GM12878 (cell line): Measurements from ENCODE around the gene UBAC2.

ENCODE experiments used
- BHLHE40 ChIP-seq, 2 experiments: fragments of 450-650 bp in 1 of 2; IDR thresholded peaks; 2 replicates each; pipeline ENCODE4 v1.6.1; 2011 to 2017; ENCODE audit warnings: low read depth in 2 of 2, borderline replicate concordance in 1 of 2, improper control_type of control experiment in 1 of 2, low read length in 1 of 2, mild to moderate bottlenecking in 1 of 2
- MXI1 ChIP-seq: fragments of 150-350 bp; IDR thresholded peaks from 2 replicates; pipeline ENCODE4 v1.6.1; 2011; ENCODE audit warnings: low read depth, mild to moderate bottlenecking, inconsistent platforms, low read length, improper control_type of control experiment
- YY1 ChIP-seq: IDR thresholded peaks from 2 replicates; pipeline ENCODE4 v1.6.1; 2011; ENCODE audit warnings: low read depth, mild to moderate bottlenecking, low read length
- TF ChIP-seq, protein P1 (sequence below), 3 experiments: IDR thresholded peaks in 2 of 3; conservative IDR thresholded peaks in 1 of 3; 2 replicates each; pipeline ENCODE4 v1.5.1; 2011; ENCODE audit warnings: low read depth in 3 of 3, low read length in 3 of 3, mild to moderate bottlenecking in 3 of 3, control low read depth in 2 of 3, moderate library complexity in 2 of 3, inconsistent platforms in 1 of 3, mixed read lengths in 1 of 3; ENCODE audit not compliant: control insufficient read depth in 2 of 3, insufficient read depth in 1 of 3; ENCODE audit errors: extremely low read depth in 1 of 3
- TF ChIP-seq, protein P2 (sequence below): IDR thresholded peaks from 2 replicates; pipeline ENCODE4 v1.6.1; 2012; ENCODE audit warnings: mild to moderate bottlenecking, low read depth, low read length

DNA sequence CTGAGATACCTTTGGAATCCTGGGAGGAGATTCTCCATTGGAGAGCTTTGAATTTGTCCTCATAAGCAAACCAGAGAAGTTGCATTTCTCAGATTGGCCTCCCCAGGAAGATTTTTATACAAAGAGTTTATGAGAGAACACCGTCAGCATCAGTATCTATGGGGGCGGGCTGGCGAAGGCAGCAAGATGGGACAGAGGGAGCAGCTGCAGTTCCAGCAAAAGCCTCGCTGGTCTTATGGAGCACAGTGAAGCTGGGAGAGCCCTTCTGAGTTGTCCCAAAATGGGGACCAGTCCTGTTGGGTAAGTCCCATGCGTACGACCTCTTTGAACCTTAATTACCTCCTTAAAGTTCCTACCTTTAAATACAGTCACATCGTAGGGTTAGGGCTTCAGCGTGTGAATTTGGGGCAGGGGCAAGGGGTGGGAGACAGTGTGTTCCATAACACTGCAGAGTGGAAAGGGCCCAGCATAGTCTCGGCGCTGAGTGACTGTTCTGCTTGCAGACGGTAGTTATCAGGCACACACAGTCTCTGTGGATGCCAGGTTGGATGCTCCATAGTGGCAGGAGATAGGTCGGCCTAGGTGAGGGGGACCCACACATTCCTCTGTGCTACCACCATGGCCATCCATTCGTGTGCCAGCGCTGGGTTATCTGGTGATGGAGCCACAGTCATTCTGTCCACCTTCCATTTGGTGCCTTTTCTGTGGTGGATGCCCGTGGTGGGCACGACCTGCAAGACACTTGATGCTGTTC is 141.5 kb downstream of the UBAC2 start:
- TF ChIP-seq BHLHE40 (IDR thresholded peaks at IDR 0.05; ENCODE audit: borderline replicate concordance in 1 of 2, low read depth in 2 of 2, low read length in 1 of 2): no peak
- TF ChIP-seq YY1: no peak
- TF ChIP-seq MXI1: no peak
- TF ChIP-seq, protein P1, sequence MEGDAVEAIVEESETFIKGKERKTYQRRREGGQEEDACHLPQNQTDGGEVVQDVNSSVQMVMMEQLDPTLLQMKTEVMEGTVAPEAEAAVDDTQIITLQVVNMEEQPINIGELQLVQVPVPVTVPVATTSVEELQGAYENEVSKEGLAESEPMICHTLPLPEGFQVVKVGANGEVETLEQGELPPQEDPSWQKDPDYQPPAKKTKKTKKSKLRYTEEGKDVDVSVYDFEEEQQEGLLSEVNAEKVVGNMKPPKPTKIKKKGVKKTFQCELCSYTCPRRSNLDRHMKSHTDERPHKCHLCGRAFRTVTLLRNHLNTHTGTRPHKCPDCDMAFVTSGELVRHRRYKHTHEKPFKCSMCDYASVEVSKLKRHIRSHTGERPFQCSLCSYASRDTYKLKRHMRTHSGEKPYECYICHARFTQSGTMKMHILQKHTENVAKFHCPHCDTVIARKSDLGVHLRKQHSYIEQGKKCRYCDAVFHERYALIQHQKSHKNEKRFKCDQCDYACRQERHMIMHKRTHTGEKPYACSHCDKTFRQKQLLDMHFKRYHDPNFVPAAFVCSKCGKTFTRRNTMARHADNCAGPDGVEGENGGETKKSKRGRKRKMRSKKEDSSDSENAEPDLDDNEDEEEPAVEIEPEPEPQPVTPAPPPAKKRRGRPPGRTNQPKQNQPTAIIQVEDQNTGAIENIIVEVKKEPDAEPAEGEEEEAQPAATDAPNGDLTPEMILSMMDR (IDR thresholded peaks at IDR 0.05 in 2 of 3, conservative IDR thresholded peaks at IDR 0.05 in 1 of 3; ENCODE audit: control insufficient read depth in 2 of 3, extremely low read depth in 1 of 3, insufficient read depth in 1 of 3, low read depth in 3 of 3, low read length in 3 of 3): no peak
- TF ChIP-seq, protein P2, sequence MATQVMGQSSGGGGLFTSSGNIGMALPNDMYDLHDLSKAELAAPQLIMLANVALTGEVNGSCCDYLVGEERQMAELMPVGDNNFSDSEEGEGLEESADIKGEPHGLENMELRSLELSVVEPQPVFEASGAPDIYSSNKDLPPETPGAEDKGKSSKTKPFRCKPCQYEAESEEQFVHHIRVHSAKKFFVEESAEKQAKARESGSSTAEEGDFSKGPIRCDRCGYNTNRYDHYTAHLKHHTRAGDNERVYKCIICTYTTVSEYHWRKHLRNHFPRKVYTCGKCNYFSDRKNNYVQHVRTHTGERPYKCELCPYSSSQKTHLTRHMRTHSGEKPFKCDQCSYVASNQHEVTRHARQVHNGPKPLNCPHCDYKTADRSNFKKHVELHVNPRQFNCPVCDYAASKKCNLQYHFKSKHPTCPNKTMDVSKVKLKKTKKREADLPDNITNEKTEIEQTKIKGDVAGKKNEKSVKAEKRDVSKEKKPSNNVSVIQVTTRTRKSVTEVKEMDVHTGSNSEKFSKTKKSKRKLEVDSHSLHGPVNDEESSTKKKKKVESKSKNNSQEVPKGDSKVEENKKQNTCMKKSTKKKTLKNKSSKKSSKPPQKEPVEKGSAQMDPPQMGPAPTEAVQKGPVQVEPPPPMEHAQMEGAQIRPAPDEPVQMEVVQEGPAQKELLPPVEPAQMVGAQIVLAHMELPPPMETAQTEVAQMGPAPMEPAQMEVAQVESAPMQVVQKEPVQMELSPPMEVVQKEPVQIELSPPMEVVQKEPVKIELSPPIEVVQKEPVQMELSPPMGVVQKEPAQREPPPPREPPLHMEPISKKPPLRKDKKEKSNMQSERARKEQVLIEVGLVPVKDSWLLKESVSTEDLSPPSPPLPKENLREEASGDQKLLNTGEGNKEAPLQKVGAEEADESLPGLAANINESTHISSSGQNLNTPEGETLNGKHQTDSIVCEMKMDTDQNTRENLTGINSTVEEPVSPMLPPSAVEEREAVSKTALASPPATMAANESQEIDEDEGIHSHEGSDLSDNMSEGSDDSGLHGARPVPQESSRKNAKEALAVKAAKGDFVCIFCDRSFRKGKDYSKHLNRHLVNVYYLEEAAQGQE: no peak
